Measurements from ENCODE around the gene METTL22.

- TF ChIP-seq EP300 (IDR thresholded peaks at IDR 0.05) = no peak
- no peak for TF ChIP-seq CTCF (IDR thresholded peaks at IDR 0.05)
- no peak for TF ChIP-seq POLR2A (IDR thresholded peaks at IDR 0.05)
- TF ChIP-seq POLR2AphosphoS5 (IDR thresholded peaks at IDR 0.05) = no peak
These were observed 10.4 kb upstream of the METTL22 start for GRCh38 chr16:8611122-8611521.
